Liver (tissue), 9 donors: ENCODE data around the gene RTL9. TPM values are rescaled to one million over a fixed set of nuclear protein-coding genes. Genes with fewer than 3 reads are reported as not detected.
"Not testable (repeated sequence)": the region's sequence is repeated elsewhere in the genome, so short reads cannot be mapped to it uniquely, and the experiment has no call there.

Experiments
- DNase-seq: peaks from one replicate; pipeline ENCODE4 v3.0.0-alpha.2; 2017; ENCODE audit warnings: low spot score
- H3K27ac ChIP-seq, 2 donors: one replicate each; pipeline ENCODE4 v1.7.0; 2013; ENCODE audit warnings: inconsistent platforms in 2 of 2, low read length in 2 of 2, control low read depth in 1 of 2, low read depth in 1 of 2, mild to moderate bottlenecking in 1 of 2
- H3K27me3 ChIP-seq, 4 donors: one replicate each; pipeline versions ENCODE4 v1.6.1 to v1.7.0; 2013; ENCODE audit warnings: low read length in 3 of 4, inconsistent platforms in 1 of 4, mild to moderate bottlenecking in 1 of 4, moderate library complexity in 1 of 4; ENCODE audit not compliant: control insufficient read depth in 4 of 4, insufficient read depth in 4 of 4
- H3K36me3 ChIP-seq, 4 donors: one replicate each; pipeline versions ENCODE4 v1.6.1 to v1.7.0; 2013; ENCODE audit warnings: low read length in 3 of 4, mild to moderate bottlenecking in 3 of 4, low read depth in 1 of 4, moderate library complexity in 1 of 4; ENCODE audit not compliant: control insufficient read depth in 4 of 4, insufficient read depth in 3 of 4
- H3K4me1 ChIP-seq, 4 donors: one replicate each; pipeline versions ENCODE4 v1.6.1 to v1.7.0; 2013; ENCODE audit warnings: low read length in 3 of 4, mild to moderate bottlenecking in 3 of 4, moderate library complexity in 1 of 4; ENCODE audit not compliant: control insufficient read depth in 4 of 4, insufficient read depth in 4 of 4
- H3K4me3 ChIP-seq, 3 donors: one replicate each; pipeline versions ENCODE4 v1.6.1 to v1.7.0; 2013; ENCODE audit warnings: low read length in 3 of 3, control low read depth in 1 of 3, low read depth in 1 of 3, mild to moderate bottlenecking in 1 of 3
- H3K9ac ChIP-seq, 2 donors: one replicate each; pipeline ENCODE4 v1.7.0; 2013; ENCODE audit warnings: low read length in 2 of 2, mild to moderate bottlenecking in 2 of 2, moderate library complexity in 2 of 2, control low read depth in 1 of 2, low read depth in 1 of 2
- H3K9me3 ChIP-seq, 4 donors: one replicate each; pipeline versions ENCODE4 v1.6.1 to v1.7.0; 2013; ENCODE audit warnings: low read length in 3 of 4; ENCODE audit not compliant: control insufficient read depth in 4 of 4
- FOXA1 ChIP-seq: IDR thresholded peaks from 2 replicates; pipeline ENCODE4 v1.6.1; 2016; ENCODE audit warnings: antibody characterized with exemption
- FOXA2 ChIP-seq: IDR thresholded peaks from 2 replicates; pipeline ENCODE4 v1.6.1; 2016; ENCODE audit warnings: antibody characterized with exemption
- HNF4A ChIP-seq, 2 donors: conservative IDR thresholded peaks; 2 replicates each; pipeline ENCODE4 v1.6.1; 2016; ENCODE audit warnings: antibody characterized with exemption in 2 of 2, mild to moderate bottlenecking in 2 of 2
- HNF4G ChIP-seq: IDR thresholded peaks from 2 replicates; pipeline ENCODE4 v1.6.1; 2016; ENCODE audit warnings: antibody characterized with exemption
- JUND ChIP-seq, 2 donors: IDR thresholded peaks; 2 replicates each; pipeline ENCODE4 v1.6.1; 2016; ENCODE audit warnings: antibody characterized with exemption in 2 of 2
- RAD21 ChIP-seq, 2 donors: IDR thresholded peaks; 2 replicates each; pipeline ENCODE4 v1.6.1; 2016; ENCODE audit warnings: antibody characterized with exemption in 2 of 2, mild to moderate bottlenecking in 2 of 2
- RXRA ChIP-seq, 2 donors: IDR thresholded peaks; 2 replicates each; pipeline ENCODE4 v1.6.1; 2017 to 2018; ENCODE audit warnings: antibody characterized with exemption in 2 of 2, mild to moderate bottlenecking in 1 of 2
- TAF1 ChIP-seq: conservative IDR thresholded peaks from 2 replicates; pipeline ENCODE4 v1.6.1; 2016; ENCODE audit warnings: antibody characterized with exemption, mild to moderate bottlenecking
- WGBS: extraction: QIAGEN DNeasy Blood & Tissue Kit; methylation state at CpG from one replicate; pipeline ENCODE4 v1.1.7; 2013; 5-methylcytosine and 5-hydroxymethylcytosine counted together
- polyA plus RNA-seq, 2 donors: library from polyadenylated mRNA; stranded (reverse) in 1 of 2; unstranded in 1 of 2; fragments of 200-250 nt in 1 of 2; fragments of >200 nt in 1 of 2; fragmentation: Nextera tagmentation in 1 of 2; extraction: Ambion mirVana in 1 of 2; gene quantifications; one replicate each; pipeline versions ENCODE4 v1.2.1 to v1.2.3, GENCODE V29; 2013 to 2015
- total RNA-seq, 2 donors: library from RNA; depleted of rRNA; stranded (reverse); fragments of >200 nt; gene quantifications; one replicate each; pipeline ENCODE4 v1.2.3, GENCODE V29; 2014
- TF ChIP-seq, protein P1 (sequence below): IDR thresholded peaks from 2 replicates; pipeline ENCODE4 v1.6.1; 2016; ENCODE audit warnings: antibody characterized with exemption
- TF ChIP-seq, protein P2 (sequence below): IDR thresholded peaks from 2 replicates; pipeline ENCODE4 v1.6.1; 2016; ENCODE audit warnings: antibody characterized with exemption, mild to moderate bottlenecking
- donor health status: healthy.
- donor health status: healthy.
- donor health status: healthy.
- donor health status: healthy.
- donor health status: healthy.

RTL9 gene
- total and polyA plus RNA-seq, 4 donors, result 0.05 to 0.37 (median 0.25) TPM; not detected in 1

DNA sequence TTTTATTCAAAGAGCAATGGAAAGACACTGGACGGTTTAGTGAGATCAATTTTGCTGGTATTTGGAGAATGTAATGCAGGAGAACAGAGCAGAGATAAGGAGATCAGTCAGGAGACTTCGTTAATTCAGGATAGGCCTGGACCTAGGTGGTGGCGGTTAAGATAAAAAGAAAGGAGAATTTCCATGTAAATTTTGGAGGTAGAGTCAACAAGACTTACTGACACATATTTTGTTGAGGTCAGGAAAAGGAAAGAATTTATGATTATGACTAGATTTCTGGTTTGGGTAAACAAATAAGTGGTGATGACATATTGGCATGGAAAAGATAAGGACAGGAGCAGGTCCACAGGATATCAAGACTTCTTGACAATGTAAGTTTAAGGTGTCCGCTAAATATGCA, 31.9 kb upstream of the RTL9 start:
- 94% methylated on average over 4 of the region's 4 CpGs for WGBS
- no peaks in the 10 kb centered on the region for H3K36me3 ChIP-seq
- H3K9ac ChIP-seq, result no peak overlapping the region
- H3K4me1 ChIP-seq, result no peaks in the 10 kb centered on the region
- H3K9me3 ChIP-seq, result no peaks in the 10 kb centered on the region
- H3K4me3 ChIP-seq, result no peak overlapping the region
- no peak overlapping the region for H3K27ac ChIP-seq
- TF ChIP-seq TAF1, result no peak
- TF ChIP-seq, protein P1, sequence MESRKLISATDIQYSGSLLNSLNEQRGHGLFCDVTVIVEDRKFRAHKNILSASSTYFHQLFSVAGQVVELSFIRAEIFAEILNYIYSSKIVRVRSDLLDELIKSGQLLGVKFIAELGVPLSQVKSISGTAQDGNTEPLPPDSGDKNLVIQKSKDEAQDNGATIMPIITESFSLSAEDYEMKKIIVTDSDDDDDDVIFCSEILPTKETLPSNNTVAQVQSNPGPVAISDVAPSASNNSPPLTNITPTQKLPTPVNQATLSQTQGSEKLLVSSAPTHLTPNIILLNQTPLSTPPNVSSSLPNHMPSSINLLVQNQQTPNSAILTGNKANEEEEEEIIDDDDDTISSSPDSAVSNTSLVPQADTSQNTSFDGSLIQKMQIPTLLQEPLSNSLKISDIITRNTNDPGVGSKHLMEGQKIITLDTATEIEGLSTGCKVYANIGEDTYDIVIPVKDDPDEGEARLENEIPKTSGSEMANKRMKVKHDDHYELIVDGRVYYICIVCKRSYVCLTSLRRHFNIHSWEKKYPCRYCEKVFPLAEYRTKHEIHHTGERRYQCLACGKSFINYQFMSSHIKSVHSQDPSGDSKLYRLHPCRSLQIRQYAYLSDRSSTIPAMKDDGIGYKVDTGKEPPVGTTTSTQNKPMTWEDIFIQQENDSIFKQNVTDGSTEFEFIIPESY, result no peak
- TF ChIP-seq FOXA1, result no peak
- no peak for TF ChIP-seq RAD21 (IDR thresholded peaks at IDR 0.05)
- no peak for TF ChIP-seq HNF4G
- TF ChIP-seq RXRA (IDR thresholded peaks at IDR 0.05), result no peak
- no peak for TF ChIP-seq HNF4A (conservative IDR thresholded peaks at IDR 0.05)
- TF ChIP-seq FOXA2, result no peak
- no peaks in the 10 kb centered on the region for H3K27me3 ChIP-seq
- no peak for DNase-seq

DNA sequence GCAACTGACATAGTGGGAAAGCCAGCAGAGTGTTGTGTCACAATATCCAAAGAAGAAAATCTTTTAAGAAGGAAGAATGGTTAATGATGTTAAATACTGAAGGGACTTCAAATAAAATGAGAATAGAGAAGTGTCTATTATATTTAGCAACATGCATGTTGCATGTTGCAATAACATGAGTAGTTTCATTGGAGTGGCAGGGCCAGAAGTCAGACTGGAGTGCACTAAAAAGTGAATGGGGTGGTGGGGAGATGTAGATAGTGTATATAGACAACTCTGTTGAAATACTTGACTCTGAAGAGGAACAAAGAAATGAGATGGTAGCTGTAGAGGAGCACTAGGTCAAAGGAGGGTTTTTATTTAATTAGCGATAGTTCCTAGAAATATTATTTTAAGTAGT, 31.3 kb upstream of the RTL9 start:
- no peak for DNase-seq
- TF ChIP-seq, protein P2, sequence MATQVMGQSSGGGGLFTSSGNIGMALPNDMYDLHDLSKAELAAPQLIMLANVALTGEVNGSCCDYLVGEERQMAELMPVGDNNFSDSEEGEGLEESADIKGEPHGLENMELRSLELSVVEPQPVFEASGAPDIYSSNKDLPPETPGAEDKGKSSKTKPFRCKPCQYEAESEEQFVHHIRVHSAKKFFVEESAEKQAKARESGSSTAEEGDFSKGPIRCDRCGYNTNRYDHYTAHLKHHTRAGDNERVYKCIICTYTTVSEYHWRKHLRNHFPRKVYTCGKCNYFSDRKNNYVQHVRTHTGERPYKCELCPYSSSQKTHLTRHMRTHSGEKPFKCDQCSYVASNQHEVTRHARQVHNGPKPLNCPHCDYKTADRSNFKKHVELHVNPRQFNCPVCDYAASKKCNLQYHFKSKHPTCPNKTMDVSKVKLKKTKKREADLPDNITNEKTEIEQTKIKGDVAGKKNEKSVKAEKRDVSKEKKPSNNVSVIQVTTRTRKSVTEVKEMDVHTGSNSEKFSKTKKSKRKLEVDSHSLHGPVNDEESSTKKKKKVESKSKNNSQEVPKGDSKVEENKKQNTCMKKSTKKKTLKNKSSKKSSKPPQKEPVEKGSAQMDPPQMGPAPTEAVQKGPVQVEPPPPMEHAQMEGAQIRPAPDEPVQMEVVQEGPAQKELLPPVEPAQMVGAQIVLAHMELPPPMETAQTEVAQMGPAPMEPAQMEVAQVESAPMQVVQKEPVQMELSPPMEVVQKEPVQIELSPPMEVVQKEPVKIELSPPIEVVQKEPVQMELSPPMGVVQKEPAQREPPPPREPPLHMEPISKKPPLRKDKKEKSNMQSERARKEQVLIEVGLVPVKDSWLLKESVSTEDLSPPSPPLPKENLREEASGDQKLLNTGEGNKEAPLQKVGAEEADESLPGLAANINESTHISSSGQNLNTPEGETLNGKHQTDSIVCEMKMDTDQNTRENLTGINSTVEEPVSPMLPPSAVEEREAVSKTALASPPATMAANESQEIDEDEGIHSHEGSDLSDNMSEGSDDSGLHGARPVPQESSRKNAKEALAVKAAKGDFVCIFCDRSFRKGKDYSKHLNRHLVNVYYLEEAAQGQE, result no peak
- TF ChIP-seq HNF4G, result no peak
- no peak for TF ChIP-seq JUND (IDR thresholded peaks at IDR 0.05)
- Histone ChIP-seq H3K9me3 (no peaks in the 10 kb centered on the region), H3K27ac (no peak overlapping the region), H3K4me3 (no peak overlapping the region), H3K4me1 (no peaks in the 10 kb centered on the region), H3K27me3 (no peaks in the 10 kb centered on the region), H3K9ac (no peak overlapping the region), H3K36me3 (no peaks in the 10 kb centered on the region)
- WGBS, result 98% methylated on average over 1 of the region's 1 CpG

DNA sequence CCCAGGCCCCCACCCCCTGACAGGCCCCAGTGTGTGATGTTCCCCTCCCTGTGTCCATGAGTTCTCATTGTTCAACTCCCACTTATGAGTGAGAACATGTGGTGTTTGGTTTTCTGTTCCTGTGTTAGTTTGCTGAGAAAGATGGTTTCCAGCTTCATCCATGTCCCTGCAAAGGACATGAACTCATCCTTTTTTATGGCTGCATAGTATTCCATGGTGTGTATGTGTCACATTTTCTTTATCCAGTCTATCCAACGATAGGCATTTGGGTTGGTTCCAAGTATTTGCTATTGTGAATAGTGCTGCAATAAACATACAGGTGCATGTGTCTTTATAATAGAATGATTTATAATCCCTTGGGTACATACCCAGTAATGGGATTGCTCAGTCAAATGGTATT, 30.0 kb upstream of the RTL9 start:
- not testable (repeated sequence) for H3K4me3 ChIP-seq, H3K27me3 ChIP-seq, H3K9ac ChIP-seq, H3K9me3 ChIP-seq, H3K36me3 ChIP-seq, DNase-seq, H3K27ac ChIP-seq, H3K4me1 ChIP-seq
- WGBS, result 89% methylated on average over 1 of the region's 1 CpG
